PC-3 (cell line): ENCODE data around the gene GRM1. TPM values are rescaled to one million over a fixed set of nuclear protein-coding genes. Genes with fewer than 3 reads are reported as not detected.

Source experiments
- ATAC-seq: fragments of 200-7000 bp; cut with Tn5 transposase; 2 replicates; pipeline ENCODE4 v1.9.1; 2020; ENCODE audit warnings: mild to moderate bottlenecking, moderate library complexity
- BruUV-seq: library from RNA; stranded (reverse); fragments of 400-500 nt; replicated peaks from 2 replicates; lab custom pipeline; 2021; lab: Mats Ljungman, UMichigan
- CTCF ChIA-PET: fragments of 300-600 bp; sonication (Branson Sonifier 250); formaldehyde crosslinking; loops from one replicate; lab custom pipeline; 2022; ENCODE audit warnings: antibody characterized with exemption; lab: Charles Lee
- POLR2A ChIA-PET: fragments of 300-600 bp; sonication (Branson Sonifier 250); formaldehyde crosslinking; loops from one replicate; lab custom pipeline; 2022; ENCODE audit warnings: antibody characterized with exemption; ENCODE audit not compliant: unreplicated experiment; lab: Charles Lee
- DNase-seq: peaks from one replicate; pipeline ENCODE4 v3.0.0-alpha.2; 2015
- H2AFZ ChIP-seq: fragments of 300-600 bp; sonication (generic); 2 replicates; pipeline ENCODE4 v1.6.0; 2016; ENCODE audit warnings: antibody characterized with exemption, low read length
- H3F3A ChIP-seq: fragments of 300-600 bp; sonication (generic); one replicate; pipeline ENCODE4 v1.6.0; 2017; ENCODE audit warnings: antibody characterized with exemption, low read length, control low read depth, mild to moderate bottlenecking; ENCODE audit not compliant: unreplicated experiment
- H3K27ac ChIP-seq: fragments of 300-600 bp; sonication (generic); 2 replicates; pipeline ENCODE4 v1.5.1; 2016; ENCODE audit warnings: mild to moderate bottlenecking, low read length
- H3K27me3 ChIP-seq: fragments of 300-600 bp; sonication (generic); 2 replicates; pipeline ENCODE4 v1.6.1; 2016; ENCODE audit warnings: low read length, mixed read lengths
- H3K36me3 ChIP-seq: fragments of 300-600 bp; sonication (generic); 2 replicates; pipeline ENCODE4 v1.6.1; 2016; ENCODE audit warnings: low read depth, mixed run types, low read length, mixed read lengths
- H3K4me1 ChIP-seq: fragments of 300-600 bp; sonication (generic); 2 replicates; pipeline ENCODE4 v1.5.1; 2016; ENCODE audit warnings: low read length; ENCODE audit not compliant: insufficient read depth
- H3K4me2 ChIP-seq: fragments of 300-600 bp; sonication (generic); 2 replicates; pipeline ENCODE4 v1.6.0; 2016; ENCODE audit warnings: low read length
- H3K4me3 ChIP-seq: fragments of 300-600 bp; sonication (generic); 2 replicates; pipeline ENCODE4 v1.5.1; 2016; ENCODE audit warnings: mild to moderate bottlenecking, low read length, mixed read lengths
- H3K79me2 ChIP-seq: fragments of 300-600 bp; sonication (generic); 2 replicates; pipeline ENCODE4 v1.6.1; 2017; ENCODE audit warnings: low read length, mixed read lengths
- H3K9ac ChIP-seq: fragments of 300-600 bp; sonication (generic); 2 replicates; pipeline ENCODE4 v1.6.0; 2016; ENCODE audit warnings: mild to moderate bottlenecking, low read length
- H3K9me2 ChIP-seq: fragments of 300-600 bp; sonication (generic); replicated peaks from 2 replicates; pipeline ENCODE4 v1.6.1; 2016; ENCODE audit warnings: mixed run types, low read length, mixed read lengths
- H3K9me3 ChIP-seq: fragments of 300-600 bp; sonication (generic); 2 replicates; pipeline ENCODE4 v1.6.1; 2016; ENCODE audit warnings: low read length, mixed read lengths
- H4K20me1 ChIP-seq: fragments of 300-600 bp; sonication (generic); 2 replicates; pipeline ENCODE4 v1.6.1; 2016; ENCODE audit warnings: low read length, mixed read lengths
- CTCF ChIP-seq: fragments of 300-600 bp; sonication (generic); conservative IDR thresholded peaks from 2 replicates; pipeline ENCODE4 v1.5.1; 2017; ENCODE audit warnings: antibody characterized with exemption, low read depth, mild to moderate bottlenecking, low read length
- EZH2 ChIP-seq: fragments of 300-600 bp; sonication (generic); IDR thresholded peaks from one replicate; pipeline ENCODE4 v1.6.1; 2017; ENCODE audit warnings: antibody characterized with exemption, mild to moderate bottlenecking, low read length; ENCODE audit not compliant: unreplicated experiment
- EZH2phosphoT487 ChIP-seq: fragments of 300-600 bp; sonication (generic); IDR thresholded peaks from 2 replicates; pipeline ENCODE4 v1.6.1; 2018; ENCODE audit warnings: mild to moderate bottlenecking, antibody characterized with exemption, low read length, borderline replicate concordance
- intact Hi-C: fragments of 100-400 bp; cut with micrococcal nuclease; formaldehyde crosslinking; loops from 2 replicates; pipeline ENCODE4 v1.9.0; 2023
- total RNA-seq: library from RNA; depleted of rRNA; stranded (reverse); fragments of >200 nt; gene quantifications from 2 replicates; pipeline ENCODE4 v1.2.3, GENCODE V29; 2014

The GRM1 gene
- total RNA-seq, 1 experiment from 2014 or later = 0.11 TPM

- ChIA-PET CTCF (no interaction called here), POLR2A (no interaction called here)
- DNase-seq (peak; percentile 41), ATAC-seq (peak; percentile 38; the same call in 1 of the 2 replicates)
- Histone ChIP-seq H3K36me3 (no peaks in the 10 kb centered on the region), H3K27me3 (peaks cover 7% of the 10 kb centered on the region; the same call in 1 of the 2 replicates), H3K27ac (no peak overlapping the region), H3F3A (no peaks in the 10 kb centered on the region), H3K4me3 (no peak overlapping the region), H2AFZ (no peak overlapping the region), H3K4me1 (no peaks in the 10 kb centered on the region), H3K4me2 (no peak overlapping the region), H3K9ac (no peak overlapping the region), H4K20me1 (no peaks in the 10 kb centered on the region), H3K9me2 (no peaks in the 10 kb centered on the region), H3K9me3 (no peaks in the 10 kb centered on the region), H3K79me2 (no peaks in the 10 kb centered on the region)
- no TSS peak for BruUV-seq
- intact Hi-C loops = no loop called here
- TF ChIP-seq EZH2phosphoT487 (no peak), CTCF (no peak), EZH2 (no peak)
These were observed 538 bp upstream of the GRM1 start for GRCh38 chr6:146028252-146028795.

- Histone ChIP-seq H3K79me2 (no peaks in the 10 kb centered on the region), H3K27ac (no peak overlapping the region), H3K9ac (no peak overlapping the region), H4K20me1 (no peaks in the 10 kb centered on the region), H3K4me1 (no peaks in the 10 kb centered on the region), H3K9me3 (no peaks in the 10 kb centered on the region), H3F3A (no peaks in the 10 kb centered on the region), H3K4me2 (no peak overlapping the region), H3K27me3 (peaks cover 13% of the 10 kb centered on the region; the same call in 1 of the 2 replicates), H3K4me3 (no peak overlapping the region), H2AFZ (no peak overlapping the region), H3K36me3 (no peaks in the 10 kb centered on the region), H3K9me2 (no peaks in the 10 kb centered on the region)
- TF ChIP-seq EZH2phosphoT487 (no peak), EZH2 (no peak), CTCF (no peak)
- CTCF ChIA-PET = no interaction called here
- POLR2A ChIA-PET = no interaction called here
- no TSS peak for BruUV-seq
- intact Hi-C loops = no loop called here
- ATAC-seq (no peak), DNase-seq (no peak)
These were observed 817 bp downstream of the GRM1 start for GRCh38 chr6:146029573-146030184.

- H3F3A ChIP-seq = no peaks in the 10 kb centered on the region
- H2AFZ ChIP-seq = no peak overlapping the region
- H3K36me3 ChIP-seq = no peaks in the 10 kb centered on the region
- intact Hi-C loops = no loop called here
- ATAC-seq = no peak
- H3K4me2 ChIP-seq = no peak overlapping the region
- H3K9me2 ChIP-seq = no peaks in the 10 kb centered on the region
- no peak for TF ChIP-seq EZH2phosphoT487
- no peak for TF ChIP-seq CTCF
- no peak for TF ChIP-seq EZH2
- no peaks in the 10 kb centered on the region for H4K20me1 ChIP-seq
- H3K4me3 ChIP-seq = no peak overlapping the region
- H3K9ac ChIP-seq = no peak overlapping the region
- ChIA-PET POLR2A (no interaction called here), CTCF (no interaction called here)
- H3K4me1 ChIP-seq = no peaks in the 10 kb centered on the region
- H3K9me3 ChIP-seq = no peaks in the 10 kb centered on the region
- DNase-seq = no peak
- peaks cover 22% of the 10 kb centered on the region; the same call in 1 of the 2 replicates for H3K27me3 ChIP-seq
- no peak overlapping the region for H3K27ac ChIP-seq
- no peaks in the 10 kb centered on the region for H3K79me2 ChIP-seq
- BruUV-seq = no TSS peak
These were observed 3.5 kb downstream of the GRM1 start for GRCh38 chr6:146032387-146032786.
